HL-60 (cell line): Measurements from ENCODE around the gene CCDC85B.

ENCODE experiments used
- CTCF ChIP-seq: IDR thresholded peaks from one replicate; pipeline ENCODE4 v1.5.1; 2011; ENCODE audit warnings: low read length, control low read depth, inconsistent platforms; ENCODE audit not compliant: insufficient read depth
- GABPA ChIP-seq: IDR thresholded peaks from 2 replicates; pipeline ENCODE4 v1.6.1; 2012; ENCODE audit warnings: low read depth
- POLR2AphosphoS5 ChIP-seq: IDR thresholded peaks from 2 replicates; pipeline ENCODE4 v1.6.1; 2012; ENCODE audit warnings: low read depth
- REST ChIP-seq: IDR thresholded peaks from 2 replicates; pipeline ENCODE4 v1.6.1; 2012; ENCODE audit warnings: low read depth; ENCODE audit not compliant: insufficient replicate concordance

GRCh38 chr11:65879617-65880016 is 10.9 kb upstream of the CCDC85B start, which contains the start of gene CTSW:
- TF ChIP-seq CTCF (no peak), GABPA (no peak), POLR2AphosphoS5 (no peak), REST (no peak)
